ENCODE measurements around the gene DSE.

- TF ChIP-seq CTCF (conservative IDR thresholded peaks at IDR 0.05): no peak
- no peak for TF ChIP-seq EZH2 (IDR thresholded peaks at IDR 0.05; ENCODE audit: low read depth)
These were observed 42.8 kb upstream of the DSE start for GRCh38 chr6:116327803-116328527.

All from PC-9 (cell line).